Mesothelial cell of epicardium (in vitro differentiated cells): ENCODE measurements around the gene ZNF496. TPM values are rescaled to one million over a fixed set of nuclear protein-coding genes. Genes with fewer than 3 reads are reported as not detected.

ENCODE experiments used
- DNase-seq, 2 experiments: peaks; one replicate each; pipeline ENCODE4 v3.0.0; 2021; ENCODE audit warnings: low spot score in 2 of 2; ENCODE audit not compliant: unreplicated experiment in 2 of 2
- H3K27ac Mint-ChIP-seq: 2 replicates; pipeline ENCODE4 v1.8.0; 2021; ENCODE audit warnings: mixed read lengths
- H3K27me3 Mint-ChIP-seq: 2 replicates; pipeline ENCODE4 v1.8.0; 2021; ENCODE audit warnings: low read depth, mixed read lengths
- H3K36me3 Mint-ChIP-seq: 2 replicates; pipeline ENCODE4 v1.8.0; 2021; ENCODE audit warnings: mixed read lengths
- H3K4me1 Mint-ChIP-seq: 2 replicates; pipeline ENCODE4 v1.8.0; 2021; ENCODE audit warnings: mixed read lengths
- H3K4me3 Mint-ChIP-seq: 2 replicates; pipeline ENCODE4 v1.8.0; 2021; ENCODE audit warnings: mild to moderate bottlenecking, moderate library complexity, mixed read lengths
- H3K9me3 Mint-ChIP-seq: 2 replicates; pipeline ENCODE4 v1.8.0; 2021; ENCODE audit warnings: mixed read lengths
- CTCF ChIP-seq: fragments of 200-600 bp; sonication (generic); IDR thresholded peaks from one replicate; pipeline ENCODE4 v1.5.0; 2021; ENCODE audit warnings: antibody characterized with exemption; ENCODE audit not compliant: unreplicated experiment
- total RNA-seq: library from RNA; stranded (reverse); gene quantifications from 3 replicates; pipeline ENCODE4 v1.2.1, GENCODE V29; 2021

ZNF496 gene
- total RNA-seq, 1 donor from 2014 or later: 69.0 TPM

GRCh38 chr1:247288341-247288740 lies 43.3 kb downstream of the ZNF496 start:
- peaks cover 34% of the 10 kb centered on the region for H3K9me3 Mint-ChIP-seq
- TF ChIP-seq CTCF: no peak
- no peak overlapping the region for H3K4me3 Mint-ChIP-seq
- no peak overlapping the region for H3K27ac Mint-ChIP-seq
- no peaks in the 10 kb centered on the region for H3K27me3 Mint-ChIP-seq
- H3K36me3 Mint-ChIP-seq: peaks cover 18% of the 10 kb centered on the region
- H3K4me1 Mint-ChIP-seq: peaks cover 3% of the 10 kb centered on the region
- peak in 1 of 2 experiments; percentile 11 for DNase-seq

- TF ChIP-seq CTCF: peak; percentile 22
- Mint-ChIP-seq H3K4me3 (no peak overlapping the region), H3K9me3 (peaks cover 34% of the 10 kb centered on the region), H3K36me3 (peaks cover 18% of the 10 kb centered on the region), H3K27ac (no peak overlapping the region), H3K27me3 (no peaks in the 10 kb centered on the region), H3K4me1 (no peaks in the 10 kb centered on the region)
- peak in 1 of 2 experiments; percentile 6 for DNase-seq
Observed at GRCh38 chr1:247287460-247287859, 44.2 kb downstream of the ZNF496 start.

- DNase-seq: peak in 1 of 2 experiments; percentile 27
- no peak overlapping the region for H3K4me3 Mint-ChIP-seq
- no peak overlapping the region for H3K27ac Mint-ChIP-seq
- H3K9me3 Mint-ChIP-seq: peaks cover 34% of the 10 kb centered on the region
- peaks cover 4% of the 10 kb centered on the region for H3K4me1 Mint-ChIP-seq
- no peak for TF ChIP-seq CTCF
- H3K27me3 Mint-ChIP-seq: no peaks in the 10 kb centered on the region
- H3K36me3 Mint-ChIP-seq: peaks cover 18% of the 10 kb centered on the region
Observed at GRCh38 chr1:247286134-247286670, 45.5 kb downstream of the ZNF496 start.

- H3K4me3 Mint-ChIP-seq: no peak overlapping the region
- H3K27ac Mint-ChIP-seq: no peak overlapping the region
- peaks cover 5% of the 10 kb centered on the region for H3K9me3 Mint-ChIP-seq
Observed at GRCh38 chr1:247281001-247281574, 50.6 kb downstream of the ZNF496 start.

GRCh38 chr1:247277191-247277590 lies 54.5 kb downstream of the ZNF496 start:
- H3K27ac Mint-ChIP-seq: no peak overlapping the region
- DNase-seq: no peak
- no peaks in the 10 kb centered on the region for H3K9me3 Mint-ChIP-seq
- H3K4me3 Mint-ChIP-seq: no peak overlapping the region
- H3K36me3 Mint-ChIP-seq: no peaks in the 10 kb centered on the region
- no peaks in the 10 kb centered on the region for H3K27me3 Mint-ChIP-seq
- no peak for TF ChIP-seq CTCF
- H3K4me1 Mint-ChIP-seq: peaks cover 9% of the 10 kb centered on the region

More at GRCh38 chr1:247281001-247281574, 50.6 kb downstream of the ZNF496 start:
- peaks cover 4% of the 10 kb centered on the region for H3K36me3 Mint-ChIP-seq
- DNase-seq: no peak
- peaks cover 9% of the 10 kb centered on the region for H3K4me1 Mint-ChIP-seq
- H3K27me3 Mint-ChIP-seq: no peaks in the 10 kb centered on the region
- TF ChIP-seq CTCF: no peak
